Body of pancreas (tissue), 4 donors: Measurements from ENCODE around the gene RPS14. TPM values are rescaled to one million over a fixed set of nuclear protein-coding genes. Genes with fewer than 3 reads are reported as not detected.

Experiments used
- ATAC-seq: fragments of 150-250 bp; one replicate; pipeline ENCODE4 v1.9.1; 2016
- DNase-seq, 4 donors: peaks; one replicate each; pipeline ENCODE4 v3.0.0-alpha.2; 2019
- H3K27ac ChIP-seq, 4 donors: fragments of 200-600 bp; sonication (generic); 1 replicate in 3 of 4; 2 replicates in 1 of 4; pipeline versions ENCODE4 v1.5.1 to v1.6.1; 2016 to 2019; ENCODE audit warnings: mild to moderate bottlenecking in 1 of 4, mixed read lengths in 1 of 4, moderate library complexity in 1 of 4
- H3K27me3 ChIP-seq, 2 donors: fragments of 200-600 bp; sonication (generic); one replicate each; pipeline ENCODE4 v1.6.0; 2016; ENCODE audit warnings: mild to moderate bottlenecking in 1 of 2
- H3K36me3 ChIP-seq, 2 donors: fragments of 200-600 bp; sonication (generic); replicated peaks in 1 of 2; 2 replicates each; pipeline ENCODE4 v1.5.1; 2016; ENCODE audit warnings: low read depth in 2 of 2; ENCODE audit not compliant: insufficient read depth in 1 of 2
- H3K4me1 ChIP-seq: fragments of 200-600 bp; sonication (generic); one replicate; pipeline ENCODE4 v1.6.0; 2016
- H3K4me3 ChIP-seq, 2 donors: fragments of 200-600 bp; sonication (generic); 1 replicate in 1 of 2; 2 replicates in 1 of 2; pipeline ENCODE4 v1.5.1; 2016 to 2019
- H3K9me3 ChIP-seq, 3 donors: fragments of 200-600 bp; sonication (generic); 1 replicate in 2 of 3; 2 replicates in 1 of 3; pipeline ENCODE4 v1.5.1; 2016
- CTCF ChIP-seq, 7 experiments: fragments of 450-650 bp in 4 of 7; fragments of 200-600 bp in 3 of 7; sonication (generic) in 3 of 7; IDR thresholded peaks; one replicate each; pipeline ENCODE4 v1.5.1; 2016 to 2019; ENCODE audit warnings: antibody characterized with exemption in 7 of 7
- POLR2A ChIP-seq, 3 donors: fragments of 450-650 bp; IDR thresholded peaks; one replicate each; pipeline ENCODE4 v1.6.1; 2016; ENCODE audit warnings: antibody characterized with exemption in 3 of 3, mild to moderate bottlenecking in 2 of 3
- WGBS, 2 donors: methylation state at CpG; one replicate each; pipeline ENCODE4 v1.1.5; 2017; 5-methylcytosine and 5-hydroxymethylcytosine counted together
- intact Hi-C: fragments of 100-400 bp; cut with DNase I; formaldehyde crosslinking; loops from one replicate; pipeline ENCODE4 v1.15.1; 2023
- total RNA-seq, 2 donors: library from RNA; depleted of rRNA; stranded (reverse); fragments of >200 nt; gene quantifications; one replicate each; pipeline ENCODE4 v1.1.0, GENCODE V29; 2016

Gene RPS14
- total RNA-seq, 2 donors from 2014 or later: 1,348 to 2,916 TPM

GRCh38 chr5:150443242-150444075 lies 6.1 kb downstream of the RPS14 start:
- ATAC-seq (no peak), DNase-seq (no peak)
- Histone ChIP-seq H3K27me3 (no peaks in the 10 kb centered on the region), H3K36me3 (peaks cover 15 to 39% of the 10 kb centered on the region in 2 donors), H3K9me3 (no peaks in the 10 kb centered on the region), H3K27ac (no peak overlapping the region), H3K4me3 (no peak overlapping the region), H3K4me1 (peaks cover 20% of the 10 kb centered on the region)
- 77 to 81% methylated on average over 15 of the region's 15 CpGs for WGBS, 2 donors
- intact Hi-C loops: no loop called here
- TF ChIP-seq POLR2A (IDR thresholded peaks at IDR 0.05) (no peak), CTCF (IDR thresholded peaks at IDR 0.05) (no peak)

GRCh38 chr5:150442699-150443080 lies 6.8 kb downstream of the RPS14 start:
- no peak for TF ChIP-seq CTCF (IDR thresholded peaks at IDR 0.05)
- no peak for TF ChIP-seq POLR2A (IDR thresholded peaks at IDR 0.05)
- ATAC-seq: no peak
- no peak for DNase-seq
- H3K27me3 ChIP-seq: no peaks in the 10 kb centered on the region
- intact Hi-C loops: no loop called here
- H3K36me3 ChIP-seq: peaks cover 15 to 39% of the 10 kb centered on the region in 2 donors
- H3K4me1 ChIP-seq: peaks cover 13% of the 10 kb centered on the region
- H3K4me3 ChIP-seq: no peak overlapping the region
- WGBS, 2 donors: 73 to 94% methylated on average over 6 of the region's 6 CpGs
- no peak overlapping the region for H3K27ac ChIP-seq
- no peaks in the 10 kb centered on the region for H3K9me3 ChIP-seq

- intact Hi-C loops: no loop called here
- no peaks in the 10 kb centered on the region for H3K27me3 ChIP-seq
- peaks cover 15 to 35% of the 10 kb centered on the region in 2 donors for H3K36me3 ChIP-seq
- WGBS, 2 donors: 66 to 73% methylated on average over 15 to 18 of the region's 18 CpGs
- peaks cover 6% of the 10 kb centered on the region for H3K4me1 ChIP-seq
- DNase-seq: no peak
- H3K4me3 ChIP-seq: no peak overlapping the region
- H3K27ac ChIP-seq: no peak overlapping the region
- no peak for ATAC-seq
- TF ChIP-seq POLR2A (IDR thresholded peaks at IDR 0.05): no peak
- no peak for TF ChIP-seq CTCF (IDR thresholded peaks at IDR 0.05)
- H3K9me3 ChIP-seq: no peaks in the 10 kb centered on the region
These were observed 7.5 kb downstream of the RPS14 start for GRCh38 chr5:150441813-150442698.

- ATAC-seq: no peak
- Histone ChIP-seq H3K27ac (no peak overlapping the region), H3K27me3 (no peaks in the 10 kb centered on the region), H3K9me3 (no peaks in the 10 kb centered on the region), H3K4me3 (no peak overlapping the region), H3K36me3 (peaks cover 9 to 26% of the 10 kb centered on the region in 2 donors), H3K4me1 (no peaks in the 10 kb centered on the region)
- 88 to 91% methylated on average over 12 of the region's 12 CpGs for WGBS, 2 donors
- no peak for DNase-seq
- intact Hi-C loops: no loop called here
- TF ChIP-seq CTCF (IDR thresholded peaks at IDR 0.05): no peak
These were observed 8.4 kb downstream of the RPS14 start for GRCh38 chr5:150440948-150441812.
